ENCODE results near the gene ZNF594.
"Not testable (repeated sequence)": the region's sequence is repeated elsewhere in the genome, so short reads cannot be mapped to it uniquely, and the experiment has no call there.

The ZNF594 gene

DNA sequence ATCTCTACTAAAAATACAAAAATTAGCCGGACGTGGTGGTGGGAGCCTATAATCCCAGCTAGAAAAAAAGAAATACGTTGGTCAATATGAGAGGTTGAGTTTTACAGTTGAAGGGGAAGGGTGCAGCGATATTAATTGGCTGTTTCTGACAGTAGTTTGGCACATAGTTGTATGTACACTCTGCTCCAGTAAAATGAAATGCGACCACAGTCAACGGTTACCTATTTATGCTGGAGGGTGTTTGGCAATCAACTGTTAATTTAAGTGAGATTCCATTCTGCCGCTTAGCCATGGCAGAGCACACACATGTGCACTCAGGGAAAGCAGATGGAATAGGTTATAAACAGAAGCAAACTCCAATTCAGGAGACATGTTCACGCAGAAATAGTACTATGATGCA is 9.3 kb upstream of the ZNF594 start:
- DNase-seq (ENCODE audit: low spot score) = no peak

DNA sequence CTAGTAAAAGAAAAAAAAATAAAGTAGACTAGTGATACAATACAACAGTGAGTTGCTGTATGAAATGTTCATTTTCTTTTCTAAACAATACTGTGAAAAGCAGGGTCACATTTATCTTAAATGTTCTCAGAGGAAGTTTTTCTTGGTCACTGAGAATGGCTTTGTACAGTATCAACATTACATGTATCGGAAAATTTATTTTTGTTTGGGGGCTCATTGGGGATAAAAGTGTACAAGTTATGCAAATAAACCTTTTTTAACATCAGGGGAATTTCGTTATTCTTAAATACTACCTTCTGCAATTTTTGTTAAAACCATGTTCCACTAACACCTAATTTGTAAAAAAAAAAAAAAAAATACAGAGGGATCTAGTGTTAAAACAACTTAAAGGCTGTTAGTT is 8.7 kb upstream of the ZNF594 start:
- no peak for DNase-seq (ENCODE audit: low spot score)

DNA sequence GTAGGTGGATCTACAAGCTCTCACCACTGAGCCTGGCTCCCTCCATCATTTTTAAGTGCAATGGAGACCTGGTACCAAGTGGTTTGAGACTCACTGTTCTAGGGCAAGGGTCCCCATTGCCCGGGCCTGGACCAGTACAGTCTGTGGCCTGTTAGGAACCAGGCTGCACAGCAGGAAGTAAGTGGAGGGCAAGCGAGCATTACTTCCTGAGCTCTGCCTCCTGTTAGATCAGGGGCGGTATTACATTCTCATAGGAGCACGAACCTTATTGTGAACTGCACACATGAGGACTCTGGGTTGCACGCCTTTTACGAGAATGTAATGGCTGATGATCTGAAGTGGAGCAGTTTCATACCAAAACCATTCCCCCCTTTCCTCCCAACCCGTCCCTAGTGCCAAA is 6.8 kb upstream of the ZNF594 start:
- DNase-seq (ENCODE audit: low spot score) = no peak

DNA sequence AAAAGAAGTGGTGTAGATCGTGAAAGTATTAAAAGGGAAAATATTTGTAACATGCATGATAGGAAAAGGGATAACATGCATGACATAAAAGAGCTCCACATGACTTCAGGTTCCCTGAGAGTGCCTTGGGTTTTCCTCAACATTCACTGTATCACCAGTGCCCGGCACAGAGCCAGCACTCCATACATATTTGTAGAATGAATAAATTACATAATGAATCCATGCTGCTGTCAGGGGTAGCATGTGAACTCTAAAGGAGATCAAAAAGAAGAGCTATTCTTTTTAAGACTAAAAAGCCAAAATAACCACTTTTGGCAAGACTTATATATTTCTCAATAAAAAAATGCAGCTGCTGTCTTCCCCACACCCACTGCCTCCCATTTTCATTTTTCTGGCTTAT is 2.7 kb upstream of the ZNF594 start:
- DNase-seq (ENCODE audit: low spot score) = no peak

DNA sequence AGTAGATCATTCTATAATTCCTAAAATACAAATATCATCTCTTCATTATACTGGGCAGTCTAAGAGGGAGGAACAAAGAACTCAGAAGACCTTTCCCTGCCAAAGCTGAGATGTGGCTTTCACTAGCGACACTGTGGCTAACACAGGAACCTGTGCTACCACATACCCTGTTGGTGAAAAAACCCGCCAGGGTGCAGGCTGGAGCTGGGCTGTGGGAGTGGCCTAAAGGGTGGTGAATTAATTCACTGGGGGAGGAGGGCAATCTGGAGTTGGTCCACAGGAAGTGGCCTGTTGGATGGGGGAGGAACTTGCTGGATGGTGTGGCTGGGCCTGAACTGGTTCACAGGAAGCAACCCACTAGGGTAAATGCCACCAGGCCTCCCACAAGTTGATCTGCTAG is 7.4 kb downstream of the ZNF594 start:
- no peak for DNase-seq (ENCODE audit: low spot score)

DNA sequence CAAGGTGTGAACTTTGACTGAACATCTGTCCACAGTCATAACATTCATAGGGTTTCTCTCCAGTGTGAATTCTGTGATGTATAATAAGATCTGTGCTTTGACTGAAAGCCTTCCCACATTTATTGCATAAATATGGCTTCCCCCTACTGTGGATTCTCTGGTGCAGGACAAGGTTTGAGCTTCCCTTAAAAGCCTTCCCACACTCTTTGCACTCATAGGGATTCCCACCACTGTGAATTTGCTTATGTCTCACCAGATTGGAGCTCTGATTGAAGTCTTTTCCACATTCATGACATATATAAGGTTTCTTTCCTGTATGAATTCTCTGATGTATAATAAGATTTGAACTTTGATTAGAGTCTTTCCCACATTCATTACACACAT is 8.3 kb downstream of the ZNF594 start:
- DNase-seq (ENCODE audit: low spot score) = no peak

DNA sequence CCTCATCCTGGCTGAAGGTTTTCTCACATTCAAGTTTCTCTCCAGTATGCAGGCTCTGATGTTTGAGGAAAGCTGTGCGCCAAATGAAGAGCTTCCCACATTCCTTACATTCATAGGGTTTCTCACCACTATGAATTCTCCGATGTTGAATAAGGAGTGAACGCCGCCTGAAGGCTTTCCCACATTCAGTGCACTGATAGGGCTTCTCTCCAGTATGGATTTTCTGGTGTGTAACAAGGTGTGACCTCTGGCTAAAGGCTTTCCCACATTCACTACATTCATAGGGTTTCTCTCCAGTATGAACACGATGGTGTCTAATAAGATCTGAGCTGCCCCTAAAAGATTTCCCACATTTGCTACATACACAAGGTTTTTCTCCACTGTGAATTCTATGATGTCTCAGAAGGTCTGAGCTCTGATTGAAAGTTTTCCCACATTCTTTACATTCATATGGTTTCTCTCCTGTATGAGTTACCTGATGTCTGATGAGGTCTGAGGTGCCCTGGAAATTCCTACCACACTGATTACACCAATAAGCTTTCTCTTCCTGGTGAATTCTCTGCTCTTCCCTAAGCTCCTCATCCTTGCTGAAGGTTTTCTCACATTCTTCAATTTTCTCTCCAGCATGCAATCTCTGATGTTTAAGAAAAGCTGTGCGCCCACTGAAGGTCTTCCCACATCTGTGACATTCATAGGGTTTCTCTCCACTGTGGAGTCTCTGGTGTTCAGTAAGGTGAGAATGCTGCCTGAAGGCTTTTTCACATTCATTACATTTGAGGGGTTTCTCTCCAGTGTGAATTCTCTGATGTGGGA is 8.9 kb downstream of the ZNF594 start:
- DNase-seq (ENCODE audit: low spot score) = no peak

DNA sequence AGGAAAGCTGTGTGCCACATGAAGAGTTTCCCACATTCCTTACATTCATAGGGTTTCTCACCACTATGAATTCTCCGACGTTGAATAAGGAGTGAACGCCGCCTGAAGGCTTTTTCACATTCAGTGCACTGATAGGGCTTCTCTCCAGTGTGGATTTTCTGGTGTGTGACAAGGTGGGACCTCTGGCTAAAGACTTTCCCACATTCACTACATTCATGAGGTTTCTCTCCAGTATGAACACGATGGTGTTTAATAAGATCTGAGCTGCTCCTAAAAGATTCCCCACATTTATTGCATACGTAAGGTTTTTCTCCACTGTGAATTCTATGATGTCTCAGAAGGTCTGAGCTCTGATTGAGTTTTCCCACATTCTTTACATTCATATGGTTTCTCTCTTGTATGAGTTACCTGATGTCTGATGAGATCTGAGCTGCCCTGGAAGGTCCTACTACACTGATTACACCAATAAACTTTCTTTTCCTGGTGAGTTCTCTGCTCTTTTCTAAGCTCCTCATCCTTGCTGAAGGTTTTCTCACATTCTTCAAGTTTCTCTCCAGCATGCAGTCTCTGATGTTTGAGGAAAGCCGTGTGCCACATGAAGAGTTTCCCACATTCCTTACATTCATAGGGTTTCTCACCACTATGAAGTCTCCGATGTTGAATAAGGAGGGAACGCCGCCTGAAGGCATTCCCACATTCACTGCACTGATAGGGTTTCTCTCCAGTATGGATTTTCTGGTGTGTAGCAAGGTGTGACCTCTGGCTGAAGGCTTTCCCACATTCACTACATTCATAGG is 10.0 kb downstream of the ZNF594 start:
- no peak for DNase-seq (ENCODE audit: low spot score)

DNA sequence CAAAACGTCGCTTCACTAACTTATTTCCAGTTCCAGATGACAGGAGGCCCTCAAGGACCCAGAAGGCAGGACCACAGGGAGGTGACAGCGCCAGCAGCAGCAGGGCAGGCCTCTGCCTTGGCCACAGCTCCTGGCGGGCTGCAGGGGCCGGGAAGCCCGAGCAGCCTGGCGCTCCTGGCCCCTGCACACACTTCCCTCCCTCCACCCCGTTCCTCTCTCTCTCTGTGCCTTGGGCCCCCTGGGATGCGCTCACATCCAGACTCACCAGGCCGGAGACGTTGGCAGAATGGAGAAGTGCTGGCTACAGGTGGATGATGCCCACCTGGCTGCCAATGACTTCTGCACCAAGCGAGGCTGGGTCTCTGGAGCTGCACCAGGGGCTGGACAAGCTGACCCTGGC is 12.7 kb downstream of the ZNF594 start:
- no peak for DNase-seq (ENCODE audit: low spot score)

DNA sequence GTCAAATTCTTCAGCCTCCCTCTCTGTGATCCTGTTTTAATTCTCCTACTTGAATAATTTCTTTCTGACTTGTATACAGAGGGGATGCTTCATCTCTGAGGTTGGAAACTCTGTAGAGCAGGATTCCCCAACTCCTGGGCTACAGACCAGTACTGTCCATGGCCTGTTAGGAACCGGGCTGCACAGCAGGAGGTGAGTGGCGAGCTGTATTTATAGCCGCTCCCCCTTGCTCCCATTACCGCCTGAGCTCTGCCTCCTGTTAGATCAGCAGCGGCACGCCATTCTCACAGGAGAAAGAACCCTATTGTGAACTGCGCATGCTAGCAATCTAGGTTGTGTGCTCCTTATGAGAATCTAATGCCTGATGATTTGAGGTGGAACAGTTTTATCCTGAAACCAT is 16.6 kb downstream of the ZNF594 start:
- DNase-seq (ENCODE audit: low spot score) = not testable (repeated sequence)

DNA sequence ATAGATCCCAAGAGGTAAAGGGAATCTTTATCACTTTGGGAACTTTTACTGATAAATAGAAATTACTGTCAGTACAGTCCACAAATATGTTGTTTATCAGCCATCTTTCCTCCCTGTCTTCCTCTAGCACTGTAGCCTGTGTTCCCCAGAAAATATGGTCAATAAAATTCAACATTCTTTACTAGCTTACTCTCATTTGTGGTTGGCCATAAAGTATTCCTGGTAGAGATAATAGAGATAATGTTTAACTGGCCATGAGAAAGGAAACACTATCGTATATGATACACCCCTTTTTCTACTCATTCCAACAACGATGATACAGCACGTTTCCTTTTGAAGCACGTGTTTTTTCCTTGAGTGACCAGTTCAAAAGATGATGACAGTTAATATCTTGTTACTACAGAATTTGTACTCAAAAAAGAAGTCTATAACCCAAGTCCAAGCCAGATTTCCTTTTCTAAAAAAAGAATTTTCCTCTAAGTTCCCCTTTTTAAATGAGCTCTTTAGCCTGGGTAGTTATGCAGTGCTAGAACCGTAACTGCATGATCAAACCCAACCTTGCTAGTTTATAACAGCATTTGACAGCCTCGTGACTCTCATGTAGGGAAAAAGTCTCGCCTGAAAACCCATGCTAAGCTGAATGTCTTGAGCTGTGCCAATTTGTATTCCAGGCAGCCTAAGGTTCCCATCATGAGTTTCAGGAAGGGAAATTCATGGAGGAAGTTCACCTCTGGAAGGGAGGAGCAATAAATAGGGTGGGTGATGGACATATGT is 25.7 kb downstream of the ZNF594 start:
- DNase-seq (ENCODE audit: low spot score) = not testable (repeated sequence)

DNA sequence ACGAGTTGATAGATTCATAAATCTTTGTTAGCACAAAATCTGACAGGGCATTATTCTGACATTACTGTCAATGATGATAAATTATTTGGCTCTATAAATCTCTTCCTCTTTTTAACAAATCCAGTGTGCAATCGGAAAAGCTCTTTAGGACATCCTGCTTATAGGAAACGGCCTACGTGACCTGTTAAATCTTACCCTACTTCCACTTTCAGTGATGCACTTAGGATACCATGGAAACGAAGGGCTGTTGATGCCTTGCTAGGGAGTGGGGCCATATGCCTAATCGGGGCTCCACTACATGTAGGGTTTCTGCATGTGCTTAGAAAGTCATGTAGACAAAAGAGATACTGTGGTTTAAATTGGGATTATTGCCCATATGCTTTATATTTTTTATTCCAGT is 27.2 kb downstream of the ZNF594 start:
- no peak for DNase-seq (ENCODE audit: low spot score)

DNA sequence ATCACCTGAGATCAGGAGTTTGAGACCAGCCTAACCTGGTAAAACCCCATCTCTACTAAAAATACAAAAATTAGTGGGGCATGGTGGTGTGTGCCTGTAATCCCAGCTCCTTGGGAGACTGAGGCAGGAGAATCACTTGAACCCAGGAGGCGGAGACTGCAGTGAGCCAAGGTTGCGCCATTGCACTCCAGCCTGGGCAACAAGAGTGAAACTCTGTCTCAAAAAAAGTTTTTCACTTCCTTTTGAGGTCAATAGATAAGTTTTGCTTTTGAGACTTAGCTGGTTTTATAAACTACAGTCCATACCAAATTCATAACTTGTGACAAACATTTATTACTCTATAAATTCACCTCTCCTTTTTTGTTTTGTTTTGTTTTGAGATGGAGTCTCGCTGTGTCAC is 29.9 kb downstream of the ZNF594 start:
- not testable (repeated sequence) for DNase-seq (ENCODE audit: low spot score)

DNA sequence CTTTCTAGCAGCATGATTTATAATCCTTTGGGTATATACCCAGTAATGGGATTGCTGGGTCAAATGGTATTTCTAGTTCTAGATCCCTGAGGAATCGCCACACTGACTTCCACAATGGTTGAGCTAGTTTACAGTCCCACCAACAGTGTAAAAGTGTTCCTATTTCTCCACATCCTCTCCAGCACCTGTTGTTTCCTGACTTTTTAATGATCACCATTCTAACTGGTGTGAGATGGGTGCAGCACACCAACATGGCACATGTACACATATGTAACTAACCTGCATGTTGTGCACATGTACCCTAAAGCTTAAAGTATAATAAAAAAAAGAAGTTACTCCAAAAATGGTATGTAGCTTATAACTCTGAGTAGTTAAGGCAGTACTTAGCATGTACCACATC is 31.0 kb downstream of the ZNF594 start:
- not testable (repeated sequence) for DNase-seq (ENCODE audit: low spot score)

DNA sequence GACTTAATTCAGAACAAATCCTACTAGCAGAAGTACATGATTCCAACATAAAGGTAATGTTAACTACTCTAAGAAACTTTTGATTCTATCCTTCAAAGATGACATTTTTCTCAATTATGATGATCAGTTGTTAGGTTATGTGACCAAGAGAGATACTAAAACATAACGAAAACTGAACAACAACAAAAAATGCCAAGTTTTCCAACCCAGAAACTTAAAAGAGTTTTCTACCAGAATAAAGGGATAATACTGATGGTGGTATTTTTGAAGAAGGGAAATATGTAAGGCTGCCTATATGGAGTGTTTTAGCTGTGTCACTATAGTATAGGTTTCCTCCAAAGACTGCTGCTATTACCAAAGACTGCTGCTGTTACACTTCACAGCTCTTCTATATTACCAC is 45.5 kb downstream of the ZNF594 start:
- not testable (repeated sequence) for DNase-seq (ENCODE audit: low spot score)

DNA sequence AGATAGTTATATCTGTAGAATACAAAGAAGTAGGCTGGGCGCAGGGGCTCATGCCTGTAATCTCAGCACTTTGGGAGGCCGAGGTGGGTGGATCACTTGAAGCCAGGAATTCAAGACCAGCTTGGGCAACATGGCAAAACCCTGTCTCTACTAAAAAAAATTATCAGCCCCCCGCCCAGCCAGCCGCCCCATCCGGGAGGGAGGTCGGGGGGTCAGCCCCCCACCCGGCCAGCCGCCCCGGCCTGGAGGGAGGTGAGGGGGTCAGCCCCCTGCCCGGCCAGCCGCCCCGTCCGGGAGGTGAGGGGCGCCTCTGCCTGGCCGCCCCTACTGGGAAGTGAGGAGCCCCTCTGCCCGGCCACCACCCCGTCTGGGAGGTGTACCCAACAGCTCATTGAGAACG is 48.8 kb downstream of the ZNF594 start:
- DNase-seq (ENCODE audit: low spot score) = not testable (repeated sequence)

DNA sequence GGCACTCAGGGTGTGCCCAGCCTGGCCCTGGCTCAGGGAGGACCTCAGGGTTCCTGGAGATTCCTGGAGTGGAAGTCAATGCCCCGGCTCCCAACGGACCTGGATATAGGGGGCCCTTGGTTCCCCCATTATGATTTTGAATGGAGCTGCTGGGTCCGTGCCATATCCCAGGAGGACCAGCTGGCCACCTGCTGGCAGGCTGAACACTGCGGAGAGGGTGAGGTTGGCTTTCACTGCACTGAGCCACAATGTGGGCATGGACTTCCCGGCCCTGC is 52.3 kb downstream of the ZNF594 start:
- no peak for DNase-seq (ENCODE audit: low spot score)

DNA sequence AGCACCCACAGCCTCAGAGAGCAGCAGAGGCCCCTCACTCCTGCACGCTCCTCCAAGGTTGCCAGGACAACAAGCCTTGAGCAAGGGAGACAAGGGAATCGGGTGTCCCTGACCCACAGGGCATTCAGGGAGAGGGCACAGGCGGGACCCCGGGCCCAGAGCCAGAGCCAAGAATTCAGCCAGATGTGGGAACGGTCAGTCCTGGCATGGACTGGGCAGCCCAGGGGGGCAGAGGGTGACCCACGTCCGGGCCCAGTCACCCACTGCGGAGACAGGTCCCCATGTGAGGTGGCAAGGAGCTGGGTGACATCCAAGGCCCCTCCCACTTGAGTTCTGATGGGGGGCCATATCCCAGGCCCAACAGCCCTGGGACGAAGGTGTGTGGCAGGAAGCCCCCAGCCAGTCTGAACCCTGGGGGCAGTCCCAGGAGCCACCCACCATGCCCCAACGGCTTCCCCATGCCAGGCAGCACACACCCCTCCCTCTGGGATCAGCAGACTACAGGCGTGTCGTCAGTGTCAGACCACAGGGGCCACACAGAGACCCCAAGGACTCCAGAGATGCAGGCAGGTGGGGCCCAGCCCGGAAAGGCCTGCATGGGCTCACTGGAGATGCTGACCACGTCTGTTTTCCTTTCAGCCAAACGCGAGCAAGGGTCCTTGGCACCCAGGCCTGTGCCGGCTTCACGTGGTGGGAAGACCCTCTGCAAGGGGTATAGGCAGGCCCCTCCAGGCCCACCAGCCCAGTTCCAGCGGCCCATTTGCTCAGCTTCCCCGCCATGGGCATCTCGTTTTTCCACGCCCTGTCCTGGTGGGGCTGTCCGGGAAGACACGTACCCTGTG is 52.8 kb downstream of the ZNF594 start:
- no peak for DNase-seq (ENCODE audit: low spot score)

DNA sequence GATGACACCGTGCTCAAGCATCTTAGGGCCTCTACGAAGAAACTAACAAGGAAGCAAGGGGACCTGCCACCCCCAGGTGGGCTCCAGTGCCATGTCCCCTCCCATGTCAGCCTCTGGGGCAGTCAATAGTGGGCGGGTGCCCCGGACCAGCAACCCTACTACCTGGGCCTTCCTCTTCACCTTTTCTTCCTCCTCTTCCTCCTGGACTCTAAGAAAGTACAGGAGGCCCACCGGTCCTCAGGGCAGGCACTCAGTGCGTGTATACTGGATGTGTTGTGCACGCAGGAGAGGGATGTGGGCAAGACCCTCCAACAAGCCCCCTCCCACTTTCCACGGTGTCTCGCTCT is 53.5 kb downstream of the ZNF594 start:
- not testable (repeated sequence) for DNase-seq (ENCODE audit: low spot score)

DNA sequence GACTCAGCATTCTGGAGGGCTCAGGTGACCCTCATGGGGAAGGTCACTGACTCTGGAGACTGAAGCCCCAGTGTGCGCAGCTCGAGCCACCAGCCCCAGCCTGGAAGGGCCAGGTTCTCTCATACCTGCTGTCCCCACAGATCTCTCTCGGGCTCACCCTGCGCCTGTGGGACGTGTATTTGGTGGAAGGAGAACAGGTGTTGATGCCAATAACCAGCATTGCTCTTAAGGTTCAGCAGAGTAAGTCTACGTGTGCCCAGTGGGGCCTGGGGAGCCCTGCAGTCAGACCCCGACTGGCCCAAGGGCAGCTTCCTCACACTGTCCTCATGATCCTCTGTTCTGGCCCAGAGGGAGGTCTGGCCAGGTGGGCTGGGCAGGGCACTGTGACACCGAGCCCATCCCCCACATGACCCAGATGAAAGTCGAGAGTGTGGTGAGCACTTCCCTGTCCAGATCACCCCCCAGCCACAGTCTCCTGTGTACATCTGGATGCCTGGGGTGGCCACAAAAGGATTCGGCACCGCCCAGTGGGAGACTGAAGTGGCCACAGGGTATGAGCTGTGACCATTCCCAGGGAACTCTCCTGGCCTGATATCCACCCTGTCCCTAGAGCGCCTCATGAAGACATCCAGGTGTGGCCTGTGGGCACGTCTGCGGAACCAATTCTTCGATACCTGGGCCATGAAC is 54.0 kb downstream of the ZNF594 start:
- not testable (repeated sequence) for DNase-seq (ENCODE audit: low spot score)

DNA sequence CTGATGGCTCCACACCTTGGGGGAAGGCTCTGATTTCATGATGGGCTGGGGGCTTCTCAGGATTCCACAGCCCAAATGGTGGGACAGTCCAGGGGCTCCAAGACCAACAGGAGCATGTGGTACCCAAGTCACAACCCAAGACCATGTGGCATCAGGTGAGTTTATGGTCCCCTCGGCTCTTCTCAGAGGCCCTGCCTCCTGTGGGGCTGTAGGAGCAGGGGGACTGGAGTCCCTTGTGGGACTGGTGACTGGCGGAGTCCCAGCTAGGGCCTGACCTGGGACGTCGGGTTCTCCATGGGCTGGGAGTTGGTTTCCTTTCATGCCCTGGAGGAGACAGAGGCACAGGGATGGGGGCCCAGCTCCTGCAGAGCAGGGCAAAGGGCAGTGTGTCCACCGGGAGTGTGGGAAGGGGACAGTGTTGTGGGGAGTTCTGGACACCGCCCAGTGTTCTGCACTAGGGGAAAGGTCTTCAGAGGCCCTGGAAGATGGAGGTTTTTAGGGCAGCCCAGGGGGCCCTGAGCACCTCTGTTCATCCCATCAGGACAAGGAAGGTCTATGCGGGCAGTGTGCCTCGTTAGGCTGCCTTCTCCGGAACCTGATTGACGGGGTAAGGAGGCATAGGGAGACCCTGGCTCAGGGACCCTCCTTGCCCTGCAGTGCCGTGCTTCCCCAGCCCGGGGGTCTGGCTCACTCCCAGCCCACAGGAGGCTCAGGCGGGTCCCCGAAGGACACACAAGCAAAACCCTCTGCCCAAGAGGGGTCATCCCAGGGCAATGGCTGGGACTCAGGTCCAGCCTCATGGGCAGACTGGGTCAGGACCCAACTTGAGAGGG is 54.9 kb downstream of the ZNF594 start:
- not testable (repeated sequence) for DNase-seq (ENCODE audit: low spot score)
